A673 (cell line): ENCODE results near the gene UTP14C. TPM values are rescaled to one million over a fixed set of nuclear protein-coding genes. Genes with fewer than 3 reads are reported as not detected.

Source experiments
- BruUV-seq: library from RNA; stranded (reverse); fragments of 400-500 nt; replicated peaks from 2 replicates; lab custom pipeline; 2021; lab: Mats Ljungman, UMichigan
- CTCF ChIA-PET: fragments of 300-600 bp; sonication (Branson Sonifier 250); formaldehyde crosslinking; loops from one replicate; lab custom pipeline; 2022; ENCODE audit warnings: antibody characterized with exemption; lab: Charles Lee
- POLR2A ChIA-PET: fragments of 300-600 bp; sonication (Branson Sonifier 250); formaldehyde crosslinking; loops from one replicate; lab custom pipeline; 2022; ENCODE audit warnings: antibody characterized with exemption; ENCODE audit not compliant: low non-redundant PET; lab: Charles Lee
- DNase-seq: peaks from one replicate; pipeline ENCODE4 v3.0.0-alpha.2; 2015; ENCODE audit warnings: low spot score
- H3K27ac ChIP-seq: fragments of 200-600 bp; sonication (generic); 2 replicates; pipeline ENCODE4 v1.5.1; 2016; ENCODE audit warnings: mixed run types, low read depth, mild to moderate bottlenecking, mixed read lengths, antibody characterized with exemption, low read length; ENCODE audit not compliant: poor library complexity, severe bottlenecking
- H3K27me3 ChIP-seq: fragments of 200-600 bp; sonication (generic); replicated peaks from 2 replicates; pipeline ENCODE4 v1.6.1; 2017; ENCODE audit warnings: mixed run types, low read depth, mild to moderate bottlenecking, mixed read lengths, antibody characterized with exemption, low read length; ENCODE audit not compliant: insufficient read depth, poor library complexity
- H3K36me3 ChIP-seq: fragments of 200-600 bp; sonication (generic); 2 replicates; pipeline ENCODE4 v1.6.1; 2016; ENCODE audit warnings: mixed run types, mild to moderate bottlenecking, mixed read lengths, antibody characterized with exemption, low read length; ENCODE audit not compliant: insufficient read depth, poor library complexity, severe bottlenecking
- H3K4me1 ChIP-seq: fragments of 200-600 bp; sonication (generic); 2 replicates; pipeline ENCODE4 v1.6.1; 2017; ENCODE audit warnings: mixed run types, mild to moderate bottlenecking, mixed read lengths, antibody characterized with exemption, low read length; ENCODE audit not compliant: insufficient read depth, poor library complexity, severe bottlenecking
- H3K4me3 ChIP-seq: fragments of 200-600 bp; sonication (generic); 2 replicates; pipeline ENCODE4 v1.5.1; 2016; ENCODE audit warnings: low read depth, mixed run types, mild to moderate bottlenecking, mixed read lengths, low read length; ENCODE audit not compliant: poor library complexity, severe bottlenecking
- H3K9me3 ChIP-seq: fragments of 200-600 bp; sonication (generic); 2 replicates; pipeline ENCODE4 v1.6.1; 2016; ENCODE audit warnings: mixed run types, low read depth, mild to moderate bottlenecking, mixed read lengths, antibody characterized with exemption, low read length; ENCODE audit not compliant: poor library complexity, severe bottlenecking
- CTCF ChIP-seq: fragments of 300-800, 200-600 bp; sonication (generic); conservative IDR thresholded peaks from 2 replicates; pipeline ENCODE4 v1.5.1; 2017; ENCODE audit warnings: low read depth, mild to moderate bottlenecking, antibody characterized with exemption, low read length, moderate library complexity, mixed read lengths
- EZH2 ChIP-seq: fragments of 200-600 bp; sonication (generic); IDR thresholded peaks from 2 replicates; pipeline ENCODE4 v1.6.1; 2017; ENCODE audit warnings: borderline replicate concordance, low read depth, mild to moderate bottlenecking, mixed read lengths, antibody characterized with exemption, low read length; ENCODE audit not compliant: poor library complexity, severe bottlenecking
- intact Hi-C: fragments of 100-400 bp; cut with micrococcal nuclease; formaldehyde crosslinking; loops from one replicate; pipeline ENCODE4 v1.10.0; 2022; ENCODE audit not compliant: unreplicated experiment
- total RNA-seq: library from RNA; stranded (reverse); gene quantifications from 2 replicates; pipeline ENCODE4 v1.2.3, GENCODE V29; 2021

The UTP14C gene
- total RNA-seq, 1 experiment from 2014 or later, result 15.2 TPM

- intact Hi-C loops, result loop anchor here (10.0 kb wide), 1 partner anchor 444 kb away; the partner anchor contains the start of genes CKAP2 and VPS36
- BruUV-seq, result no TSS peak
- no peak for TF ChIP-seq EZH2
- no peak for TF ChIP-seq CTCF
- H3K4me1 ChIP-seq, result peaks cover 10% of the 10 kb centered on the region
- peak within 1 kb of the TSS; percentile 79 for H3K27ac ChIP-seq
- H3K36me3 ChIP-seq, result no peaks in the 10 kb centered on the region
- H3K4me3 ChIP-seq, result peak within 1 kb of the TSS; percentile 98
- H3K27me3 ChIP-seq, result peaks cover 22% of the 10 kb centered on the region
- no peaks in the 10 kb centered on the region for H3K9me3 ChIP-seq
- ChIA-PET CTCF (no interaction called here), POLR2A (no interaction called here)
- peak; percentile 24 for DNase-seq
Observed at GRCh38 chr13:52010890-52011631, 13.4 kb upstream of the UTP14C start, which contains the start of gene ATP7B. Gene ATP7B (minus strand): TSS chr13:52011450. CDS start chr13:52011337, 113 bp downstream.

GRCh38 chr13:52011632-52012511 lies 12.6 kb upstream of the UTP14C start, which contains the start of gene ALG11:
Gene ALG11 (plus strand): TSS chr13:52012398. CDS start chr13:52012419, 21 bp downstream.
- intact Hi-C loops, result loop anchor here (10.0 kb wide), 1 partner anchor 443 kb away; the partner anchor contains the start of genes CKAP2 and VPS36
- Histone ChIP-seq H3K4me3 (peak within 1 kb of the TSS; percentile 98), H3K36me3 (no peaks in the 10 kb centered on the region), H3K27me3 (peaks cover 22% of the 10 kb centered on the region), H3K9me3 (no peaks in the 10 kb centered on the region), H3K27ac (peak within 1 kb of the TSS; percentile 79), H3K4me1 (peaks cover 10% of the 10 kb centered on the region)
- peak; percentile 99 for DNase-seq
- POLR2A ChIA-PET, result interaction anchor here (0.7 kb wide), 1 partner anchor 393 kb away, joined by 3 read pairs; no protein-coding TSS in a partner anchor
- TF ChIP-seq EZH2 (no peak), CTCF (no peak)
- no TSS peak for BruUV-seq
- CTCF ChIA-PET, result no interaction called here

- TSS peak; percentile 83 for BruUV-seq
- Histone ChIP-seq H3K27me3 (peaks cover 22% of the 10 kb centered on the region), H3K4me3 (peak overlapping the region; percentile 98), H3K4me1 (peaks cover 10% of the 10 kb centered on the region), H3K9me3 (no peaks in the 10 kb centered on the region), H3K36me3 (no peaks in the 10 kb centered on the region), H3K27ac (peak overlapping the region; percentile 79)
- POLR2A ChIA-PET, result interaction anchor here (0.7 kb wide), 1 partner anchor 393 kb away, joined by 3 read pairs; no protein-coding TSS in a partner anchor
- no peak for DNase-seq
- intact Hi-C loops, result loop anchor here (10.0 kb wide), 1 partner anchor 442 kb away; the partner anchor contains the start of genes CKAP2 and VPS36
- CTCF ChIA-PET, result no interaction called here
- TF ChIP-seq CTCF (no peak), EZH2 (no peak)
Observed at GRCh38 chr13:52012512-52012836, 12.0 kb upstream of the UTP14C start.
